Esophagus squamous epithelium (tissue), 5 donors: ENCODE data around the gene RERE. TPM values are rescaled to one million over a fixed set of nuclear protein-coding genes. Genes with fewer than 3 reads are reported as not detected.

Experiments
- DNase-seq: peaks from one replicate; lab custom pipeline; 2025; lab: John Stamatoyannopoulos, UW
- H3K27ac ChIP-seq, 4 donors: fragments of 200-600 bp; sonication (generic); one replicate each; pipeline ENCODE4 v1.5.1; 2016 to 2019; ENCODE audit warnings: mild to moderate bottlenecking in 1 of 4
- H3K27me3 ChIP-seq, 4 donors: fragments of 200-600 bp; sonication (generic); 1 replicate in 3 of 4; 2 replicates in 1 of 4; pipeline versions ENCODE4 v1.5.1 to v1.6.0; 2017 to 2021; ENCODE audit warnings: antibody characterized with exemption in 1 of 4
- H3K36me3 ChIP-seq, 3 donors: fragments of 200-600 bp; sonication (generic); one replicate each; pipeline ENCODE4 v1.5.1; 2016 to 2019
- H3K4me1 ChIP-seq, 3 donors: fragments of 200-600 bp; sonication (generic); one replicate each; pipeline ENCODE4 v1.5.1; 2017 to 2019
- H3K4me3 ChIP-seq, 4 donors: fragments of 200-600 bp; sonication (generic); 1 replicate in 3 of 4; 2 replicates in 1 of 4; pipeline ENCODE4 v1.5.1; 2016 to 2019; ENCODE audit warnings: mild to moderate bottlenecking in 2 of 4, moderate library complexity in 1 of 4
- H3K9me3 ChIP-seq, 3 donors: fragments of 200-600 bp; sonication (generic); one replicate each; pipeline ENCODE4 v1.5.1; 2016 to 2019
- POLR2A ChIP-seq, 4 donors: fragments of 450-650 bp; IDR thresholded peaks; one replicate each; pipeline ENCODE4 v1.6.1; 2017; ENCODE audit warnings: antibody characterized with exemption in 4 of 4, mild to moderate bottlenecking in 4 of 4, moderate library complexity in 3 of 4
- WGBS, 2 donors: methylation state at CpG; one replicate each; pipeline ENCODE4 v1.1.5; 2018; 5-methylcytosine and 5-hydroxymethylcytosine counted together
- intact Hi-C: fragments of 100-400 bp; cut with DNase I; formaldehyde crosslinking; loops from one replicate; pipeline ENCODE4 v1.15.0; 2022
- total RNA-seq, 4 donors: library from RNA; depleted of rRNA; stranded (reverse); fragments of >200 nt; gene quantifications; one replicate each; pipeline ENCODE4 v1.1.0, GENCODE V29; 2016
- TF ChIP-seq, protein P1 (sequence below), 6 experiments: fragments of 450-650 bp in 4 of 6; fragments of 200-600 bp in 2 of 6; sonication (generic) in 2 of 6; IDR thresholded peaks; one replicate each; pipeline ENCODE4 v1.5.1; 2016 to 2019; ENCODE audit warnings: antibody characterized with exemption in 6 of 6, mild to moderate bottlenecking in 4 of 6, moderate library complexity in 4 of 6
- donor health status: DM: yes; HTN: yes; CAD: no.

The RERE gene
- total RNA-seq, 4 donors from 2014 or later = 27.5 to 56.6 (median 32.1) TPM

DNA sequence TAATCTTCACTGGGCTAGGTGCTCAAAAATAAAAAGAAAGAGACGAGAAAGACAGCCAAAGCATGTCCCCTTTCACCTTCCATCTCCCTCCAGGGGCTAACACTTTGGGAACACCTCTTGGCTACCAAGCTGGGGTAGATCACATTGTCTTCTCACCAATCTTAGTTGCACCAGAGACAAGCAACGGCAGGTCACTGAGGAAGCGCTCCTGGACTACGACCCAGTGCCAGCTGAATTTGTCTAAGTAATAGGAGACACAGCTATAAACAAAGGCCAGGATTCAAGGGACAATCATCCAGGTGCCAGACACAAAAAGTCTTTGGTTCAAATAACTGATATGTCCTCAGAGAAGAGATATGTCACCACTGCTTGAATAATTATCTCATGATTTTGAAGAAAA is 399.1 kb downstream of the RERE start:
- Histone ChIP-seq H3K9me3 (no peaks in the 10 kb centered on the region), H3K36me3 (peaks cover 0 to 65% (median 3%) of the 10 kb centered on the region in 3 donors), H3K27me3 (no peaks in the 10 kb centered on the region), H3K4me3 (peak overlapping the region in 1 of 4 donors; percentile 30), H3K27ac (peak overlapping the region in 3 of 4 donors; percentile 53 to 100 (median 98)), H3K4me1 (peaks cover 27 to 93% (median 46%) of the 10 kb centered on the region in 3 donors)
- no peak for TF ChIP-seq POLR2A (IDR thresholded peaks at IDR 0.05)
- TF ChIP-seq, protein P1, sequence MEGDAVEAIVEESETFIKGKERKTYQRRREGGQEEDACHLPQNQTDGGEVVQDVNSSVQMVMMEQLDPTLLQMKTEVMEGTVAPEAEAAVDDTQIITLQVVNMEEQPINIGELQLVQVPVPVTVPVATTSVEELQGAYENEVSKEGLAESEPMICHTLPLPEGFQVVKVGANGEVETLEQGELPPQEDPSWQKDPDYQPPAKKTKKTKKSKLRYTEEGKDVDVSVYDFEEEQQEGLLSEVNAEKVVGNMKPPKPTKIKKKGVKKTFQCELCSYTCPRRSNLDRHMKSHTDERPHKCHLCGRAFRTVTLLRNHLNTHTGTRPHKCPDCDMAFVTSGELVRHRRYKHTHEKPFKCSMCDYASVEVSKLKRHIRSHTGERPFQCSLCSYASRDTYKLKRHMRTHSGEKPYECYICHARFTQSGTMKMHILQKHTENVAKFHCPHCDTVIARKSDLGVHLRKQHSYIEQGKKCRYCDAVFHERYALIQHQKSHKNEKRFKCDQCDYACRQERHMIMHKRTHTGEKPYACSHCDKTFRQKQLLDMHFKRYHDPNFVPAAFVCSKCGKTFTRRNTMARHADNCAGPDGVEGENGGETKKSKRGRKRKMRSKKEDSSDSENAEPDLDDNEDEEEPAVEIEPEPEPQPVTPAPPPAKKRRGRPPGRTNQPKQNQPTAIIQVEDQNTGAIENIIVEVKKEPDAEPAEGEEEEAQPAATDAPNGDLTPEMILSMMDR (IDR thresholded peaks at IDR 0.05) = no peak
- WGBS, 2 donors = 62 to 73% methylated on average over 4 of the region's 4 CpGs
- DNase-seq = no peak
- intact Hi-C loops = no loop called here

DNA sequence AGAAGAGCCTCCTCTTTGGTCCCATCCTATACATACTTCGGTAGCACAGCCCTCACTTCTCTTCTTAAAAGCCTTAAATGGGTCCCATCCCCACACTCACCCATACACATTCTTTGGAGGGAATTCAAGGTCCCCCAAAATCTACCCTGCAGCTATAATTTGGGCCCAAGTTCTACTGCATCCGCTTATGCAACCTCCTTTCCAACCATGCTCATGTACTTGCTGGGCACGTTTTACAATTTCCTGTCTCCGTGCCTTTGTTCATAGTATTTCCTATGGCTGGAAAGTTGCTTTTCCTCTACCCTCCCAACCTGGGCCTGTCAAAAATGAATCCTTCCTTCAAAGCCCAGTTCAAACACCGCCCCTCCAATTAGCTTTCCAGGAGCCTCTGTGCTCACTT is 399.8 kb downstream of the RERE start:
- DNase-seq = no peak
- intact Hi-C loops = no loop called here
- Histone ChIP-seq H3K4me1 (peaks cover 33 to 99% (median 53%) of the 10 kb centered on the region in 3 donors), H3K27ac (peak overlapping the region in 3 of 4 donors; percentile 53 to 98 (median 64)), H3K4me3 (peak overlapping the region in 1 of 4 donors; percentile 30), H3K9me3 (no peaks in the 10 kb centered on the region), H3K36me3 (peaks cover 0 to 65% (median 3%) of the 10 kb centered on the region in 3 donors), H3K27me3 (no peaks in the 10 kb centered on the region)
- WGBS, 2 donors = 60 to 77% methylated on average over 5 of the region's 5 CpGs
- TF ChIP-seq POLR2A (IDR thresholded peaks at IDR 0.05) = no peak
- TF ChIP-seq, protein P1 (IDR thresholded peaks at IDR 0.05) = no peak

DNA sequence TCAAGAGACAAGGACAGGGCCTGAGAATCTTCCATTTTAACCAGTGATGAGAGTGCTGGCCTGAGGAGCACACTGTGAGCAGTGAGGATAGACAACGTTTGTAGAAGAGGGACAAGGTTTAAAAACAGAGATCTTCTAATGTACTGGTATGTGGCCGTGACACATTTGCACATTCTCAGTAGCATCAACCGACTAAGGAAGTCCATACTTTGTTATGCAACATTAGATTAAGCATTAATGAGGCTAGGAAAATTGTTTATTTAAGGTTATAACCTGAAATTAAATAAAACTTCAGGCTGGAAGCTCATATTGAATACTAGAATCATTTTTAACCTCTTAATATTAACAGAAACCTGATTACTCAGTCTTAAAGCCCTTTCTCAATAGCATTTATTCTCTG is 400.6 kb downstream of the RERE start:
- TF ChIP-seq, protein P1 (IDR thresholded peaks at IDR 0.05) = no peak
- no peak for TF ChIP-seq POLR2A (IDR thresholded peaks at IDR 0.05)
- peak overlapping the region in 3 of 4 donors; percentile 38 to 98 (median 53) for H3K27ac ChIP-seq
- DNase-seq = no peak
- no peaks in the 10 kb centered on the region for H3K27me3 ChIP-seq
- intact Hi-C loops = no loop called here
- WGBS, 2 donors = 38 to 57% methylated on average over 3 of the region's 3 CpGs
- H3K4me3 ChIP-seq = no peak overlapping the region
- H3K9me3 ChIP-seq = no peaks in the 10 kb centered on the region
- H3K36me3 ChIP-seq = peaks cover 0 to 65% (median 3%) of the 10 kb centered on the region in 3 donors
- peaks cover 40 to 100% (median 59%) of the 10 kb centered on the region in 3 donors for H3K4me1 ChIP-seq

DNA sequence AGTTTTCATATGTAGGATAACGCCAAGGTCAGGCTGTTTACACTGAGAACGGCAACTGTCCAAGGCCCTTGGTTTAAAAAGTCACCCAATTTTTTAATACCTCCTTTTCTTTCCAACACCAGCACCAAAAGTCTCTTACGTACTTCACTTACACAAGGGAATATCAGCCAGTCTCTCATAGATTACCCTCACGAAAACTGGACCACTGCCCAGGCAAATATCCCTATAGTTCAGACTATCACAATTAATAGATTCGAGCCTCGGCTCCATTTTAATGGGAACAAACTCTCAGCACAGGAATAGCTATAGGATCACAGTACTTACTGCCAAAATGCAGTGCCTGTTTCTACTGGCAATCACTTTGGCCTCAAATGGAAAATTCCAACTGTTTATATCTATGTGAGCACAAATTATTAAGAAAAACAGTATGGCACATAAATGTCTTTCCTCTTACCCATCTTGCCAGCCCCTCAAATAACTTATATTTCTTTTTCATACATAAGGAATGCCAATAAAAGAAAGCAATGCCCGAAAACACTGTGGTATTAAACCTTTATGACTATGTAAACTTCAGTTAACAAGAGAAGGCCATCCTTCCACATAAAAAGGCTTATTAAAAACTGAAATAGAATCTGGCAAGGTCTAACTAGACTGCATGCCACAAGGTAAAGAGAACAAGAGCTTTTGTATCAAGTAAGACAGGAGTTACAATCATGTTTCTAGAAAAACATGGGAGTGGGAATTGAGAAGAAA is 401.7 kb downstream of the RERE start:
- H3K4me3 ChIP-seq = no peak overlapping the region
- H3K4me1 ChIP-seq = peaks cover 37 to 100% (median 68%) of the 10 kb centered on the region in 3 donors
- intact Hi-C loops = no loop called here
- H3K27ac ChIP-seq = peak overlapping the region in 3 of 4 donors; percentile 26 to 53 (median 42)
- peaks cover 0 to 64% (median 3%) of the 10 kb centered on the region in 3 donors for H3K36me3 ChIP-seq
- no peaks in the 10 kb centered on the region for H3K9me3 ChIP-seq
- no peaks in the 10 kb centered on the region for H3K27me3 ChIP-seq
- WGBS, 2 donors = 54 to 62% methylated on average over 7 of the region's 7 CpGs
- TF ChIP-seq POLR2A (IDR thresholded peaks at IDR 0.05) = no peak
- TF ChIP-seq, protein P1 (IDR thresholded peaks at IDR 0.05) = no peak
- DNase-seq = no peak

DNA sequence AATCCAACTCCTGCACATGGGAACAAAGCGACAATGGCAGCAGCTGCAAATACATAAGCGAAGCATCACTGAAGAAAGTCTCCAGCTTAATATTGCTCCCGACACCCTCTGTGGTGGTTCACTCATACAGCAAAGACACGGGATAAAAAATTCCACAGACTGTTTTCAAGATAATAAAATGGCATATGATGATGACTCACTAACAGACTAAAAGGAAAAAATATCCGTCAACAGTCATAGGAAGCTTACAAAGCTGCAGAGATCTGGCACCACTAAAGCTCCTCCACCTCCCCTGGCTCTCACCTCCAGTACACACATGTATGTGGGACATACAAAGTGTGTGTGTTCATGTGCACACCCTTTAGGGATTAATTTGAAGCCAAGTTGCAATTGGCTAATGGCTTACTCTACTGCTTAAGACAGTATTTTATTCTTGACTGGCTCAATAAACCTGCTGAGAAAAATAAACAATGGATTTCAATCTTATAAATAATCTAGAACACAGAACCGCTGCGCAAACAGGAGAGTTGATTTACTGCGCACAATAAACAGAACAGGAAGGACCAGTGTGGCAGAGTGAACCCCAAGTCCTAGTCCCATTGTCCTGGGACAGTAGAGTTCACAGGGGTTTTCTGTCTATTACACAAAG is 405.1 kb downstream of the RERE start:
- no peak for DNase-seq
- Histone ChIP-seq H3K27me3 (no peaks in the 10 kb centered on the region), H3K9me3 (no peaks in the 10 kb centered on the region), H3K36me3 (peaks cover 0 to 42% (median 0%) of the 10 kb centered on the region in 3 donors), H3K4me1 (peaks cover 41 to 100% (median 69%) of the 10 kb centered on the region in 3 donors), H3K27ac (peak overlapping the region; percentile 41 to 84 (median 74)), H3K4me3 (peak overlapping the region in 1 of 4 donors; percentile 19)
- 47 to 48% methylated on average over 8 of the region's 8 CpGs for WGBS, 2 donors
- intact Hi-C loops = no loop called here
- TF ChIP-seq, protein P1 (IDR thresholded peaks at IDR 0.05) = peak in 1 of 6 experiments; percentile 16
- no peak for TF ChIP-seq POLR2A (IDR thresholded peaks at IDR 0.05)
